WI38 (cell line): ENCODE measurements around the gene JAK2.
"Not testable (repeated sequence)": the region's sequence is repeated elsewhere in the genome, so short reads cannot be mapped to it uniquely, and the experiment has no call there.

Experiments
- H3K4me3 ChIP-seq: 2 replicates; pipeline ENCODE4 v1.5.1; 2011; ENCODE audit warnings: low read depth, mild to moderate bottlenecking, control low read depth, low read length
- TF ChIP-seq, protein P1 (sequence below): IDR thresholded peaks from 2 replicates; pipeline ENCODE4 v1.5.1; 2012; ENCODE audit warnings: low read depth, mild to moderate bottlenecking, control low read depth, low read length

The JAK2 gene

DNA sequence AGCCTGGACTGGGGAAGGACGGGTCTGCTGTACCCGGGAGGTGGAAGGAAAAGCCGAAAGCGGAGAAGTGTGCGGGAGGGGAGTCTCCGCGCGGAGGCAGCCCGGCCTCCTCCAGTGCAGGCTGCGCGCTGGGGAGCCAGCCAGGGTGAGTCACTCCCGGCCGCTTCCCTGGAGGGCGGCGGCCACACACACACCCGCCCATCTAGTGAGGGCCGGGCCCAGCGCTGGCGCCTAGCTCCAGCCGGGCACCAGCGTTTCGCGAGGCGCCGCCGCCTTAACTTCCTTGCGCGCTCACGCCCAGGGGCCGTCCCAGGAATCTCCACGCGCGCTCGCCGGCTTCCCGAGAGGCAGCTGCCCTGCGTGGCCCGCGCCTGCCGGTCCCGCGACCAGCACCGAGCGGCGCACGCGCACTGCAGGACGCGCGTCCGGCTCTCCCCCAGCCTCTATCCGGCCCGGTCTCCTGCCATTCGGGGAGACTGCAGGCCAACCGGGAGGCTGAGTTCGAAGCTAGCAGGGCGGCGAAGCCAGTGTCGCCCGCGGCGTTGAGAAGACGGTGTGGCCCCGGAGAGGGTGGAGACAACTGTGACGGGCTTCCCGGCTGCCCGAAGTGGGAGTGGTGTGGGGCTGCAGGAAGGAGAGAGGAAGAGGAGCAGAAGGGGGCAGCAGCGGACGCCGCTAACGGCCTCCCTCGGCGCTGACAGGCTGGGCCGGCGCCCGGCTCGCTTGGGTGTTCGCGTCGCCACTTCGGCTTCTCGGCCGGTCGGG is at the start of gene JAK2:
Gene JAK2, plus strand, starts transcription at position 652 of the 765 bp plus-strand sequence. CDS start 36,716 bp downstream, outside the sequence.
- peak within 1 kb of the TSS; percentile 81 for H3K4me3 ChIP-seq
- TF ChIP-seq, protein P1, sequence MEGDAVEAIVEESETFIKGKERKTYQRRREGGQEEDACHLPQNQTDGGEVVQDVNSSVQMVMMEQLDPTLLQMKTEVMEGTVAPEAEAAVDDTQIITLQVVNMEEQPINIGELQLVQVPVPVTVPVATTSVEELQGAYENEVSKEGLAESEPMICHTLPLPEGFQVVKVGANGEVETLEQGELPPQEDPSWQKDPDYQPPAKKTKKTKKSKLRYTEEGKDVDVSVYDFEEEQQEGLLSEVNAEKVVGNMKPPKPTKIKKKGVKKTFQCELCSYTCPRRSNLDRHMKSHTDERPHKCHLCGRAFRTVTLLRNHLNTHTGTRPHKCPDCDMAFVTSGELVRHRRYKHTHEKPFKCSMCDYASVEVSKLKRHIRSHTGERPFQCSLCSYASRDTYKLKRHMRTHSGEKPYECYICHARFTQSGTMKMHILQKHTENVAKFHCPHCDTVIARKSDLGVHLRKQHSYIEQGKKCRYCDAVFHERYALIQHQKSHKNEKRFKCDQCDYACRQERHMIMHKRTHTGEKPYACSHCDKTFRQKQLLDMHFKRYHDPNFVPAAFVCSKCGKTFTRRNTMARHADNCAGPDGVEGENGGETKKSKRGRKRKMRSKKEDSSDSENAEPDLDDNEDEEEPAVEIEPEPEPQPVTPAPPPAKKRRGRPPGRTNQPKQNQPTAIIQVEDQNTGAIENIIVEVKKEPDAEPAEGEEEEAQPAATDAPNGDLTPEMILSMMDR = no peak

DNA sequence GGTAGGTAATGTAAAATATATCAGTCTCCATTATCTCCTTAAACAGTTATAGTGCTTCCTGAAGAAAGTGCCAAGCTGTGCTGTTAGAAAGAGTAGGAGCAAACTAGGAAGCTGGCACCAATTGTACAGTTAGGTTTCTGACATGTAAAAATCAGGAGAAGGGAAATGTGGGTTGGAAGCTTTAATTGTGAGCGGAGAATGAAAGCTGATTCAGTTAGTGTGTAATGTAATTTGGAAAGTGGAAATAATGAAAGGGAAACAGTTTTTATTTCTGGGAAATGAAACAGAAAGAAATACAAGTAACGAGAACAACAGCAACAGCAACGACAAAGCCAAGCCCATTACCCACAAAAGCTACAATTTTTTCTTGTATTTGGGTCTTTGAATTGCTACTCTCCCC is 48.8 kb upstream of the JAK2 start:
- TF ChIP-seq, protein P1 = no peak
- no peak overlapping the region for H3K4me3 ChIP-seq

DNA sequence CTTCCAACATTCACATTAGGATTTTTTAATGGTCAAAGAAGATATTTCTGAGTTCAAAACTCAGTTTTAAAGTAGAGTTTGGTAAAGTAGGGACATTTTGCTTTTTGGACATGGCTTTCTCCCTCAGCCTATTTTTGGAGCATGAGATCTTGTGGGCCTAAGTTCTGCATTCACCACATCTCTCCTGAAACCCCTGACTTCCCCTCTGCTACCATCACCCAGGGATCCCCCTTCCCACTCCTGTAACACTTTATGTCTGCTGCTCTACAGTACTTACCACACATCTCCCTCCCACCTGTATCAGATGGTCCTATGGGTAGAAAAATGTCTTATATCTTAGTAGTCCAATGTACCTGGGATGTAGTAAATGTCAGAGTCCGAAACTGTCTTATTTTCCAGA is 48.2 kb upstream of the JAK2 start:
- H3K4me3 ChIP-seq = no peak overlapping the region
- TF ChIP-seq, protein P1 = no peak

DNA sequence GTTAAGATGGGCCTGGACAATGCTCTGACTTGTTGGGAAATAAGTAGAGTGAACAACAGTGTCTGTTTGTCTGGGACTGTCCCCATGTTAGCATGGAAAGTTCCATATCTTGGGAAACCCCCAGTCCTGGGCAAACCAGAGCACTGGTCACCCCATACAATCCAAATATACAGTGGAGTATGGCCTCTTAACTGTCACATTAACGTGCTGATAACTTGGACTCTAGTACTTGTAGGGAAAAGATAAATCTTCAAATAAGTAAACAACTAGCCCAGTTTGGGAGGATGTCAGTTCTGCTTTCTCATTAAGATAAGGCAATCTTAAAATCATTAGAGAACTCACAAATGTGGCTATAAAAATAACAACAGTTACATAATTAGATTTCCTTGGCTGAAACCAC is 47.6 kb upstream of the JAK2 start:
- H3K4me3 ChIP-seq = no peak overlapping the region
- TF ChIP-seq, protein P1 = no peak

DNA sequence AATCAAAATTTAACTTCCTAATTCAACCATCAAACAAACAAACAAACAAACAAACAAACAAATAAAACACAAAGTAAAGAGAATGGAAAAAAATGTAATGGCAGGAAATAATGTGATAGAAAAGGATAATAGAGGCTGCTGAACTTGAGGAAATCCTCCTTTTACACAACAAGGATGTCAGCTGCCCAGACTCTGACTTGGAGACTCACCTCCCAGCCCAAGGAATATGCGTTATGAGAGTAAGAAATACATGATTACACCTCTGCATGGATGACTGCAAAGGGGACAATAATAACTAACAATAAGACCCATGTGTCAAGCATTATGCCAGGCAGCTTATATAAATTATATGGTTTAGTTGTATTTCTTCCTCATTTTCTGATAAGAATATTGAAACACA is 46.6 kb upstream of the JAK2 start:
- TF ChIP-seq, protein P1 = no peak
- H3K4me3 ChIP-seq = no peak overlapping the region

DNA sequence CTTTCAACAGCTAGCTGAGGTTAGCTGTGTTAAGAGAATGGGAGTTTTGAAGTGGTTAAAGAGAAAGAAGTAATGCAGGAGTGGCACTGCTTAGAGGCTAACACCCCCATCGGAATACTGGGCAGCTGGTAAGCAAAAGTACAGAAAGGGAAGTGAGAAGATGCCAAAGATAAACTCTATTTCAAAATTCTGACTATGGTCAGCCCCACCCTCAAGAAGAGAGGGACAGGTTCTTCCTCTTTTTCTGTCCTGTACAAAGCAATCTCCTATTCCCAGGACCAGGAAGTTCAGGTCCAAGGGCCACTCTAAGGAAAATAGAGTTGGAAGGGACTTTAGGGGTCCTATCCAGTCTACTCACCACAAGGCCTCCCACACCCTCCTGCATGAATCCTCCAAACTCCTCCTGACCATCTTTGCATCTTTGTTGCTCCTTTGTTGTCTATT is 45.9 kb upstream of the JAK2 start:
- no peak overlapping the region for H3K4me3 ChIP-seq
- TF ChIP-seq, protein P1 = no peak

DNA sequence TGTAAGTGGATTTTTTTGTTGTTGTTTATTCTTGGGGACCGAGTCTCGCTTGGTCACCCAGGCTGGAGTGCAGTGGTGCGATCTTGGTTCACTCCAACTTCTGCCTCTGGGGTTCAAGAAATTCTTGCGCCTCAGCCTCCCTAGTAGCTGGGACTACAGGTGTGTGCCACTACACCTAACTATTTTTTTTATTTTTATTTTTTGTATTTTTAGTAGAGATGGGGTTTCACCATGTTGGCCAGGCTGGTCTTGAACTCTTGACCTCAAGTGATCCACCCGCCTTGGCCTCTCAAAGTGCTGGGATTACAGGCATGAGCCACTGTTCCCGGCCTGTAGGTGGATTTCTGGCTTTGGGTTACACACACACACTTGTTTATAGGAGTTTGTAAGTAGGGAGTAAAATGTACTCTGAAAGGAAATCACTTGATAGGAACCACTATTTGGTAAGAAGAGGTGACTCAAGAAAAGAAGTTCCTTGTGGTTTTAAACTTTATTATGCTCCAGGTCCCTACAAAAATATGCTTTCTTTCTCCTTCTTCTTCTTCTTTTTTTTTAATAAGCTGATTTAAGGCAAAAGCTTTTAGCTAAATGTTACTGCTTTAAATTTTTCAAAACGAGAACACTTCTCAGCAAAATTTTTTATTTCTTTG is 42.9 kb upstream of the JAK2 start:
- H3K4me3 ChIP-seq = not testable (repeated sequence)

DNA sequence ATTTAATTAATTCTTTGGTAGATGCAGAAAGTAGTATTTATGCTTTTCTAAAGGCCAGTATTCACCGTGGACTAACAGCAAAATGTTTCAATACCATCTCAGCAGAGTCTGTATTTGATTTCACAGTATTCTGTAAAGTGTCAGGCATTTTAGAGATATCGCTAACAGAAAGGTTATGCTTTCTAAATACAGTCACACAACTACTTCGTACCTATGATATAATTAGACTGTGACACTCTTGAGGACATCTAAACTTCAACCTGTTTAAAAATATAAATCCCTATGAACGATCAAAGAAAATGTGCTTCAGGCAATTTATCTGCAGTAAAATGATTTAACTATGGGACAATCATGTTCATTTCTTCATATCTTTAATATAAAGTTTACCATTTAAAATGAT is 41.7 kb upstream of the JAK2 start:
- TF ChIP-seq, protein P1 = no peak
- no peak overlapping the region for H3K4me3 ChIP-seq

DNA sequence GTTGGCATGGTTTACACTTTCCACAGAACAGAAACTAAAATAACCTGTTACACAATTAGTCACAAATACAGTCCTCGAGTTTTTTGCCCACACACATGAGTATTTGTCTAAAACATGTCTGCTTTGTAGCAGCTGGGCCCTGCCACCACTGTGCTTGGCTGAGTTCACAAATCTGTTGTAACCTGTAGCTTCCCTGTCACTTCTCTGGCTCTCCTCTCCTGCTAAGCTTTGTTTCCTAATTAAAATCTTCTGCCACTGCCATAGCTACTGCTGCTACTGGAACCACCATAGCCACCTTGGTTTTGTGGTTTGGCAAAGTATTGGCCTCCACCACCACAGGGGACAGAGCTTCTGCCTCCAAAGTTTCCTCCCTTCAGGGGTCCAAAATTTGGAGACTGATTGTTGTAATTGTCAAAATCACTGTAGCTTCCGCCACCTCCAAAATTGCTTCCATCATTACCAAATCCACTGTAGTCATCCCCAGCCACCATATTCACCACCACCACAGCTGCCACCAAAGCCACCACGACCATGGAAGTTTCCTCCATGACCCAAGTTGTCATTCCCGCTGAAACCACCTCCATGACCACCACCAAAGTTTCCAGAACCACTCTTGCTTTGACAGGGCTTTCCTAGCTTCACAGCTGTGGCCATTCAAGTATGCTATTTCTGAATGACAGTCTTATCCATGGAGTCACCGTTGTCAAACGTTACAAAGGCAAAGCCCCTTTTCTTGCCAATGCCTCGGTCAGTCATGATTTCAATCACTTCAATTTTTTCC is 40.5 kb upstream of the JAK2 start:
- not testable (repeated sequence) for H3K4me3 ChIP-seq
